Measurements from ENCODE around the gene PKIG.

DNA sequence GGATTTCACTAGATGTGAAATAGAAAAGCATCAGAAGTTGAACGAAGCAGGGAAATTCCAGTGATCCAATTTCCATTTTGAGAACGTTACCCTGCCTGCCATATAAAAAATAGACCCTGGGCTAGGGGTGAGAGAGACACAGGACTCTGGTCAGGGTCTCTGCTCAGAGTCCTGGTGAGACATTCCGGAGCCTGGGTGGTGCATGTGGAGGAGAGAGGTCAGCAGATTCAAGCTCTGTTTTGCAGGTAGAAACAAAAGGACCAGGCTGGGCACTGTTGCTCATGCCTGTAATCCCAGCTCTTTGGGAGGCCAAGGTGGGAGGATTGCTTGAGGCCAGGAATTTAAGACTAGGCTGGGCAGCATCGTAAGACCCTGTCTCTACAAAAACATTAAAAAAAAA lies 17.9 kb downstream of the PKIG start:
- TF ChIP-seq, protein P1, sequence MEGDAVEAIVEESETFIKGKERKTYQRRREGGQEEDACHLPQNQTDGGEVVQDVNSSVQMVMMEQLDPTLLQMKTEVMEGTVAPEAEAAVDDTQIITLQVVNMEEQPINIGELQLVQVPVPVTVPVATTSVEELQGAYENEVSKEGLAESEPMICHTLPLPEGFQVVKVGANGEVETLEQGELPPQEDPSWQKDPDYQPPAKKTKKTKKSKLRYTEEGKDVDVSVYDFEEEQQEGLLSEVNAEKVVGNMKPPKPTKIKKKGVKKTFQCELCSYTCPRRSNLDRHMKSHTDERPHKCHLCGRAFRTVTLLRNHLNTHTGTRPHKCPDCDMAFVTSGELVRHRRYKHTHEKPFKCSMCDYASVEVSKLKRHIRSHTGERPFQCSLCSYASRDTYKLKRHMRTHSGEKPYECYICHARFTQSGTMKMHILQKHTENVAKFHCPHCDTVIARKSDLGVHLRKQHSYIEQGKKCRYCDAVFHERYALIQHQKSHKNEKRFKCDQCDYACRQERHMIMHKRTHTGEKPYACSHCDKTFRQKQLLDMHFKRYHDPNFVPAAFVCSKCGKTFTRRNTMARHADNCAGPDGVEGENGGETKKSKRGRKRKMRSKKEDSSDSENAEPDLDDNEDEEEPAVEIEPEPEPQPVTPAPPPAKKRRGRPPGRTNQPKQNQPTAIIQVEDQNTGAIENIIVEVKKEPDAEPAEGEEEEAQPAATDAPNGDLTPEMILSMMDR (conservative IDR thresholded peaks at IDR 0.05; ENCODE audit: low read depth, low read length): no peak
- TF ChIP-seq EZH2 (IDR thresholded peaks at IDR 0.05; ENCODE audit: borderline replicate concordance, low read depth, low read length, poor library complexity, severe bottlenecking): no peak

All from A673 (cell line).